GM12878 (cell line): ENCODE results near the gene CFAP45. TPM values are rescaled to one million over a fixed set of nuclear protein-coding genes. Genes with fewer than 3 reads are reported as not detected.

ENCODE experiments used
- ATAC-seq: fragments of 200-7000 bp; cut with Tn5 transposase; 3 replicates; pipeline ENCODE4 v1.9.1; 2020; ENCODE audit warnings: mild to moderate bottlenecking, moderate library complexity
- BruUV-seq: library from RNA; stranded (reverse); fragments of 400-500 nt; replicated peaks from 2 replicates; lab custom pipeline; 2021; lab: Mats Ljungman, UMichigan
- CTCF ChIA-PET: fragments of 300-600 bp; sonication (Branson Sonifier 250); formaldehyde crosslinking; extraction: SDS; loops from one replicate; lab custom pipeline; 2021; ENCODE audit warnings: inconsistent platforms; lab: Yijun Ruan, JAX
- POLR2A ChIA-PET: fragments of 350-600 bp; formaldehyde crosslinking; extraction: SDS; loops from one replicate; lab custom pipeline; 2021; ENCODE audit warnings: inconsistent platforms; lab: Charles Lee
- RAD21 ChIA-PET: fragments of 300-600 bp; sonication (Branson Sonifier 250); formaldehyde crosslinking; loops from one replicate; lab custom pipeline; 2023; ENCODE audit warnings: antibody characterized with exemption; ENCODE audit not compliant: unreplicated experiment; lab: Charles Lee
- SMC1A ChIA-PET: fragments of 300-600 bp; sonication (Branson Sonifier 250); formaldehyde crosslinking; loops from one replicate; lab custom pipeline; 2023; ENCODE audit not compliant: unreplicated experiment, uncharacterized antibody; lab: Charles Lee
- DNase-seq: peaks from one replicate; pipeline ENCODE4 v3.0.0-alpha.2; 2011; ENCODE audit warnings: low read depth, low spot score
- FAIRE-seq: peaks from 3 replicates; lab custom pipeline; 2011; peaks lifted over from hg19 to GRCh38; lab: Jason Lieb, UNC
- H2AFZ ChIP-seq: 2 replicates; pipeline ENCODE4 v1.6.0; 2011; ENCODE audit warnings: low read depth, low read length, control low read depth; ENCODE audit not compliant: control insufficient read depth
- H3K27ac ChIP-seq: 2 replicates; pipeline ENCODE4 v1.5.1; 2011; ENCODE audit warnings: control low read depth; ENCODE audit not compliant: control insufficient read depth, insufficient read depth
- H3K27me3 ChIP-seq, 2 experiments: replicated peaks in 1 of 2; 2 replicates each; pipeline versions ENCODE4 v1.6.0 to v1.6.1; 2011; ENCODE audit warnings: low read length in 1 of 2; ENCODE audit not compliant: control insufficient read depth in 2 of 2, insufficient read depth in 2 of 2
- H3K36me3 ChIP-seq, 2 experiments: 2 replicates each; pipeline ENCODE4 v1.5.1; 2011; ENCODE audit warnings: low read length in 1 of 2; ENCODE audit not compliant: control insufficient read depth in 2 of 2, insufficient read depth in 2 of 2
- H3K4me1 ChIP-seq: 2 replicates; pipeline ENCODE4 v1.6.1; 2011; ENCODE audit warnings: mild to moderate bottlenecking, low read length, moderate library complexity, mixed read lengths; ENCODE audit not compliant: control insufficient read depth, insufficient read depth
- H3K4me2 ChIP-seq: 2 replicates; pipeline ENCODE4 v1.6.0; 2011; ENCODE audit warnings: control low read depth; ENCODE audit not compliant: control insufficient read depth, insufficient read depth
- H3K4me3 ChIP-seq: fragments of 200-600 bp; sonication (generic); 2 replicates; pipeline ENCODE4 v1.5.1; 2016
- H3K79me2 ChIP-seq: 2 replicates; pipeline ENCODE4 v1.6.0; 2011; ENCODE audit warnings: low read length; ENCODE audit not compliant: control insufficient read depth, insufficient read depth
- H3K9ac ChIP-seq: 2 replicates; pipeline ENCODE4 v1.8.0; 2011; ENCODE audit warnings: low read length, control low read depth, mixed read lengths; ENCODE audit not compliant: control insufficient read depth, insufficient read depth
- H3K9me3 ChIP-seq: replicated peaks from 3 replicates; pipeline ENCODE4 v1.5.1; 2011; ENCODE audit warnings: mild to moderate bottlenecking, low read length; ENCODE audit not compliant: control insufficient read depth, insufficient read depth
- H4K20me1 ChIP-seq: 2 replicates; pipeline ENCODE4 v1.6.0; 2011; ENCODE audit not compliant: control insufficient read depth, insufficient read depth
- CTCF ChIP-seq, 3 experiments: IDR thresholded peaks in 2 of 3; conservative IDR thresholded peaks in 1 of 3; 2 replicates each; pipeline ENCODE4 v1.5.1; 2011; ENCODE audit warnings: low read depth in 3 of 3, low read length in 3 of 3, mild to moderate bottlenecking in 3 of 3, control low read depth in 2 of 3, moderate library complexity in 2 of 3, inconsistent platforms in 1 of 3, mixed read lengths in 1 of 3; ENCODE audit not compliant: control insufficient read depth in 2 of 3, insufficient read depth in 1 of 3; ENCODE audit errors: extremely low read depth in 1 of 3
- EGR1 ChIP-seq, 2 experiments: IDR thresholded peaks; 1 replicate in 1 of 2; 2 replicates in 1 of 2; pipeline ENCODE4 v1.6.1; 2011 to 2012; ENCODE audit warnings: low read depth in 2 of 2, low read length in 2 of 2, borderline replicate concordance in 1 of 2, mild to moderate bottlenecking in 1 of 2, moderate library complexity in 1 of 2
- GATAD2B ChIP-seq: fragments of 450-650 bp; conservative IDR thresholded peaks from 2 replicates; pipeline ENCODE4 v1.6.1; 2017; ENCODE audit warnings: low read depth, mild to moderate bottlenecking, moderate library complexity
- PAX5 ChIP-seq: IDR thresholded peaks from 2 replicates; pipeline ENCODE4 v1.6.1; 2011; ENCODE audit warnings: low read depth, low read length, borderline replicate concordance
- PRDM15 ChIP-seq: fragments of 450-650 bp; formaldehyde crosslinking; IDR thresholded peaks from 2 replicates; pipeline ENCODE4 v1.4.0; 2020; ENCODE audit warnings: mild to moderate bottlenecking, moderate library complexity
- RAD21 ChIP-seq: IDR thresholded peaks from 2 replicates; pipeline ENCODE4 v1.6.1; 2011; ENCODE audit warnings: mild to moderate bottlenecking, low read depth, low read length, moderate library complexity; ENCODE audit not compliant: insufficient read depth
- RB1 ChIP-seq: fragments of 450-650 bp; formaldehyde crosslinking; IDR thresholded peaks from 2 replicates; pipeline ENCODE4 v1.6.1; 2017; ENCODE audit warnings: mild to moderate bottlenecking, borderline replicate concordance
- RBBP5 ChIP-seq: fragments of 200-600 bp; sonication (generic); conservative IDR thresholded peaks from 2 replicates; pipeline ENCODE4 v1.6.1; 2016
- ZNF384 ChIP-seq: IDR thresholded peaks from 2 replicates; pipeline ENCODE4 v1.6.1; 2012; ENCODE audit warnings: low read depth, mild to moderate bottlenecking, low read length, improper control_type of control experiment, borderline replicate concordance
- ZNF622 ChIP-seq: fragments of 450-650 bp; IDR thresholded peaks from 2 replicates; pipeline ENCODE4 v1.6.1; 2017; ENCODE audit warnings: mild to moderate bottlenecking, inconsistent platforms
- WGBS: methylation state at CpG from one replicate; pipeline ENCODE4 v1.1.6; 2016; ENCODE audit warnings: low lambda C conversion rate; ENCODE audit not compliant: insufficient replicate concordance, insufficient coverage; ENCODE audit errors: missing lambda C conversion rate; 5-methylcytosine and 5-hydroxymethylcytosine counted together
- in situ Hi-C: fragments of 300-500 bp; cut with MboI; formaldehyde crosslinking; loops from 9 replicates; pipeline ENCODE4 v1.14.3; 2018; ENCODE audit warnings: mixed read lengths
- intact Hi-C: fragments of 100-400 bp; cut with micrococcal nuclease; formaldehyde crosslinking; loops from one replicate; pipeline ENCODE4 v1.14.2; 2022; ENCODE audit not compliant: unreplicated experiment
- polyA plus RNA-seq, 11 experiments: library from polyadenylated mRNA; depleted of rRNA in 4 of 11; unstranded in 6 of 11; stranded (reverse) in 5 of 11; fragments of >200 nt; fragmentation: Nextera tagmentation in 4 of 11; fragmentation: Illumina TruSeq in 1 of 11; extraction: Ambion mirVana in 4 of 11; extraction: Trizol in 1 of 11; gene quantifications; 1 replicate in 1 of 11; 2 replicates in 10 of 11; pipeline versions ENCODE4 v1.2.1 to v1.2.3, GENCODE V29; 2011 to 2016; ENCODE audit warnings: inconsistent platforms in 2 of 11, missing spikeins in 2 of 11, low read depth in 1 of 11
- total RNA-seq, 4 experiments: library from RNA; depleted of rRNA in 3 of 4; stranded (reverse); fragments of >200 nt in 3 of 4; fragmentation: Illumina TruSeq in 1 of 4; extraction: Trizol in 1 of 4; gene quantifications; 2 replicates each; pipeline versions ENCODE4 v1.2.1 to v1.2.3, GENCODE V29; 2013 to 2021

CFAP45 gene
- total and polyA plus RNA-seq, 10 of the 15 experiments (the other 5 are each of a cell fraction or from before 2014, with no cell fraction given) = 0.43 to 0.91 (median 0.67) TPM

GRCh38 chr1:159835862-159836525 is 64.0 kb downstream of the CFAP45 start:
- DNase-seq = no peak
- no peak overlapping the region for H3K4me2 ChIP-seq
- no peak for ATAC-seq
- H3K4me3 ChIP-seq = no peak overlapping the region
- no peak overlapping the region for H2AFZ ChIP-seq
- no peak for FAIRE-seq
- ChIA-PET RAD21 (no interaction called here), SMC1A (interaction anchor here (0.6 to 1.8 kb wide), 4 partner anchors 14 to 172 kb away, joined by 3 to 5 read pairs (median 3); no protein-coding TSS in a partner anchor), CTCF (interaction anchor here (0.9 to 2.0 kb wide), 5 partner anchors 14 to 171 kb away, joined by 3 to 13 read pairs (median 3); no protein-coding TSS in a partner anchor), POLR2A (no interaction called here)
- no peaks in the 10 kb centered on the region for H3K9me3 ChIP-seq
- in situ Hi-C loops = no loop called here
- H3K36me3 ChIP-seq = no peaks in the 10 kb centered on the region
- H4K20me1 ChIP-seq = no peaks in the 10 kb centered on the region
- no peaks in the 10 kb centered on the region for H3K79me2 ChIP-seq
- intact Hi-C loops = no loop called here
- H3K4me1 ChIP-seq = peaks cover 26% of the 10 kb centered on the region
- H3K27ac ChIP-seq = no peak overlapping the region
- TF ChIP-seq PRDM15 (CRISPR knock-in tag) = no peak
- no peak for TF ChIP-seq PAX5
- TF ChIP-seq RAD21 = peak; percentile 49
- no peak for TF ChIP-seq GATAD2B
- peak in 2 of 3 experiments; percentile 5 to 17; a peak in 2 of 6 replicates for TF ChIP-seq CTCF (IDR thresholded peaks at IDR 0.05 in 2 of 3, conservative IDR thresholded peaks at IDR 0.05 in 1 of 3; ENCODE audit: control insufficient read depth in 2 of 3, extremely low read depth in 1 of 3, insufficient read depth in 1 of 3, low read depth in 3 of 3, low read length in 3 of 3)
- TF ChIP-seq ZNF622 = no peak
- no peak for TF ChIP-seq RB1
- no peak for TF ChIP-seq ZNF384
- no peak for TF ChIP-seq EGR1 (IDR thresholded peaks at IDR 0.05; ENCODE audit: borderline replicate concordance in 1 of 2, low read depth in 2 of 2, low read length in 2 of 2)
- TF ChIP-seq RBBP5 = no peak
- no peak overlapping the region for H3K9ac ChIP-seq
- BruUV-seq = no TSS peak
- H3K27me3 ChIP-seq = no peaks in the 10 kb centered on the region
- WGBS = 35% methylated on average over 8 of the region's 8 CpGs
